Neutrophil (primary cell): ENCODE data around the gene SLC22A12.

Source experiments
- H3K27ac ChIP-seq: fragments of 200-600 bp; sonication (generic); 2 replicates; pipeline ENCODE4 v1.5.1; 2016; ENCODE audit warnings: mild to moderate bottlenecking, moderate library complexity
- H3K27me3 ChIP-seq: fragments of 200-600 bp; sonication (generic); 2 replicates; pipeline ENCODE4 v1.6.0; 2016; ENCODE audit warnings: mild to moderate bottlenecking
- H3K36me3 ChIP-seq: fragments of 200-600 bp; sonication (generic); 2 replicates; pipeline ENCODE4 v1.5.1; 2017
- H3K4me1 ChIP-seq, 2 experiments: fragments of 200-600 bp in 1 of 2; sonication (generic) in 1 of 2; 1 replicate in 1 of 2; 2 replicates in 1 of 2; pipeline versions ENCODE4 v1.5.1 to v1.6.1; 2013 to 2016; ENCODE audit warnings: low read depth in 1 of 2, low read length in 1 of 2, mild to moderate bottlenecking in 1 of 2, moderate library complexity in 1 of 2; ENCODE audit not compliant: control insufficient read depth in 1 of 2, insufficient read depth in 1 of 2
- H3K4me3 ChIP-seq, 2 experiments: fragments of 200-600 bp in 1 of 2; sonication (generic) in 1 of 2; 1 replicate in 1 of 2; 2 replicates in 1 of 2; pipeline ENCODE4 v1.5.1; 2013 to 2016; ENCODE audit warnings: low read depth in 1 of 2, low read length in 1 of 2, mild to moderate bottlenecking in 1 of 2, moderate library complexity in 1 of 2
- H3K9me3 ChIP-seq: fragments of 200-600 bp; sonication (generic); 2 replicates; pipeline ENCODE4 v1.5.1; 2016
- TF ChIP-seq, protein P1 (sequence below): fragments of 200-600 bp; sonication (generic); IDR thresholded peaks from 2 replicates; pipeline ENCODE4 v1.5.1; 2016; ENCODE audit warnings: antibody characterized with exemption

The SLC22A12 gene

DNA sequence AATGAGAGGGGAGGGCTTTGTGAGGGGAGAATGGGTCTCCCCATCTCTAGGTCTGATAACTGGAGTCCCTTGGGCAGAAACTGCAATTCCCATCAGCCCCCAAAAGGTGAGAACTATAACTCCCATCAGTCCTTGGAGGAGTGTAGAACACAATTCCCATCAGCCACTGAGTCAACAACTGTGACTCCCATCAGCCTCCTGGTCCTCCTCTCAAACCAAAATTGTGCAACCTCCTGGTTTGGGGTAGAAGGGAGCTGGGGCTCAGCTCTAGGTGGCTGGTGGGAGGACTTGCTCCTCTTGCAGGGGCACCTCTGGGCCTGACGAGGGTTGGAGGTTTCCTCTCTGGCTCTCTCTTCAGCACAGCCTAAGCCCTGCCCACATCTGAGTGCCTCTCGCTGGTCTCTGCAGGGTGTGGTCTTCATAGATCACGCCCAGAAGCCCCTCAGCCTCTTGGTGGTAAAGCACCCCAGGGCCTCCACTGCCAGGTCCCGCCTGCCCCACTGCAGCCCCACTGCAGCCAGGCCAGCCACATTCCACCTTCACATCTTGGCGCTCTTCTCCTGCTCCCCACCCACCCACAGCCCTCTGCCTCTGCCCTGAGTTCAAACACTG, 18.5 kb downstream of the SLC22A12 start:
- H3K27me3 ChIP-seq, result peaks cover 16% of the 10 kb centered on the region
- no peak overlapping the region for H3K27ac ChIP-seq
- no peaks in the 10 kb centered on the region for H3K36me3 ChIP-seq
- peaks cover 0 to 5% of the 10 kb centered on the region in 2 experiments for H3K4me1 ChIP-seq
- TF ChIP-seq, protein P1, sequence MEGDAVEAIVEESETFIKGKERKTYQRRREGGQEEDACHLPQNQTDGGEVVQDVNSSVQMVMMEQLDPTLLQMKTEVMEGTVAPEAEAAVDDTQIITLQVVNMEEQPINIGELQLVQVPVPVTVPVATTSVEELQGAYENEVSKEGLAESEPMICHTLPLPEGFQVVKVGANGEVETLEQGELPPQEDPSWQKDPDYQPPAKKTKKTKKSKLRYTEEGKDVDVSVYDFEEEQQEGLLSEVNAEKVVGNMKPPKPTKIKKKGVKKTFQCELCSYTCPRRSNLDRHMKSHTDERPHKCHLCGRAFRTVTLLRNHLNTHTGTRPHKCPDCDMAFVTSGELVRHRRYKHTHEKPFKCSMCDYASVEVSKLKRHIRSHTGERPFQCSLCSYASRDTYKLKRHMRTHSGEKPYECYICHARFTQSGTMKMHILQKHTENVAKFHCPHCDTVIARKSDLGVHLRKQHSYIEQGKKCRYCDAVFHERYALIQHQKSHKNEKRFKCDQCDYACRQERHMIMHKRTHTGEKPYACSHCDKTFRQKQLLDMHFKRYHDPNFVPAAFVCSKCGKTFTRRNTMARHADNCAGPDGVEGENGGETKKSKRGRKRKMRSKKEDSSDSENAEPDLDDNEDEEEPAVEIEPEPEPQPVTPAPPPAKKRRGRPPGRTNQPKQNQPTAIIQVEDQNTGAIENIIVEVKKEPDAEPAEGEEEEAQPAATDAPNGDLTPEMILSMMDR, result no peak
- no peaks in the 10 kb centered on the region for H3K9me3 ChIP-seq
- H3K4me3 ChIP-seq, result no peak overlapping the region

DNA sequence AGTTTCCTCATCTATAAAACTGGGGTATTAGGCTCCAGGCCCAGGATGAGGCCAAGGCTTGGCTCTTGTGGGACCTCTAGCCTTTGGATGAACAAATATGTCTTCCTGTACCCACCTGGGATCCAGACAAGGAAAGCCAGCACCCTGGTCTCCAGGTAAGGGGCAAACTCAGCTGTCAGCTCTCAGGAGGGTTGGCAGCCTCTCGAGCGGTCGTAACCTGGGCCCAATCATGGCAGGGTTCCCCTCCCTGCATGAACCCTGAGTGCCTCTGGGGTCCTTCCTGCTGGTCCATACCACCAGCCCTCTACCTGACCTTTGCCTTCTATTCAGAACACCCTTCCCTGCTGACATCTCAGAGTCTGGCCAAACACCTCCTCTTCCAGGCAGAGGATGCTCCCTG, 19.6 kb downstream of the SLC22A12 start:
- peaks cover 8% of the 10 kb centered on the region for H3K27me3 ChIP-seq
- H3K36me3 ChIP-seq, result no peaks in the 10 kb centered on the region
- H3K27ac ChIP-seq, result no peak overlapping the region
- no peaks in the 10 kb centered on the region for H3K9me3 ChIP-seq
- H3K4me1 ChIP-seq, result peaks cover 0 to 5% of the 10 kb centered on the region in 2 experiments
- TF ChIP-seq, protein P1, result no peak
- no peak overlapping the region for H3K4me3 ChIP-seq

DNA sequence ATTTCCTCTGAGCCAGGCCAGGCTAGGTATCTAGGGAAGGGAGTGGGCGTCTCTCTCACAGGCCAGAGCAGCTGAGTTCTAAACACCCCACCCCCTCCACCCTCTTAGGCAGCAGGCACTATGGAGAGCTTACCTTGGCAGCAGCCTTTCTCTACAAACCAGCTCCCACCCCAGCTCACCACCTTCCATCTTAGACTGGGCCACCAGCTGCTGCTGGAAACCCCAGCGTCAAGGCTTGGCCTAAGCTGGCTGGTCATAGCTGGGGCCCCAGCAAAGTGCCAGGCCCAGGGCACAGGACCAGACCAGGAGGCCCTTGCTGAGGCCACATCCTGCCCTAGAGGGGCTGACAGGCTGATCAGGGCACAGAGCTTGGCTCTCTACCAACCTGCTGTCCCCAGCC, 20.2 kb downstream of the SLC22A12 start:
- Histone ChIP-seq H3K27ac (no peak overlapping the region), H3K36me3 (no peaks in the 10 kb centered on the region), H3K4me3 (no peak overlapping the region), H3K4me1 (peaks cover 0 to 5% of the 10 kb centered on the region in 2 experiments), H3K9me3 (no peaks in the 10 kb centered on the region), H3K27me3 (peaks cover 7% of the 10 kb centered on the region)
- TF ChIP-seq, protein P1, result no peak

DNA sequence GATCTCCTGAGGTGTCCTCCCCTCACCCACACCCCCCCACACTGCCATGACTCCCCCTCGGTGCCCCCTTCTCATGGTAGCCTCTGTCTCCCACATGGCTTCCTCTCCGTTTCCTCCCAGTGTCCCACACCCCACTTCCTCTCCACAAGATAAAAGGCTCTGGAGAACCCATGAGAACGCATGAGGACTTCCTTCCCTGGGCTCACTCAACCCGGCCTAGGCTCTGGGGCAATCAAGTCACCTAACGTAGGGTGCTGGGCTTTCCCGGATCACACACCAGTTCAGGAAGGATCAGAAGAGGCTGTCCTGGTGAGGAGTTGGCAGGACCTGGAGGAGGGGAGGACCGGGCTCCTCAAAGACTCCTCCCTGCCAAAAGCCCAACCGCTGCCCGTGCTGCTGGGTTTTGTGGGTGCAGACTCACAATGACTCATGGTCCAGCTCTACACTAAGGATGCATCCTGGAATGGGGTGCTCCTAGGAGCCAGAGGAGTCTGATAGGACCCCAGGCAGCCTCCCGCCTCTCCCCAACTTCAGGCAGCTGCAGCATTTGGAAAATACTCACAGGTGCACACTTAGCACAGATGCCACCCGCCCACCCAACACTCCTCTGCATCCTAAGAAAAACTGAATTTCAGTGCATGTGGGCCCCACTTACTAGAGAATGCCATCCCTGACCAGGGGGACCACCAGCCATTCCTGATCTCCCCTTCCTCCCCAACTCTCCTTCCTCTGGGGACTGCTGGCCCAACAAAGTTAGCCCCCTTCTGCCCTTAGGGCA, 21.0 kb downstream of the SLC22A12 start:
- H3K9me3 ChIP-seq, result no peaks in the 10 kb centered on the region
- peaks cover 0 to 5% of the 10 kb centered on the region in 2 experiments for H3K4me1 ChIP-seq
- H3K36me3 ChIP-seq, result no peaks in the 10 kb centered on the region
- TF ChIP-seq, protein P1, result no peak
- H3K4me3 ChIP-seq, result no peak overlapping the region
- H3K27me3 ChIP-seq, result no peaks in the 10 kb centered on the region
- H3K27ac ChIP-seq, result no peak overlapping the region

DNA sequence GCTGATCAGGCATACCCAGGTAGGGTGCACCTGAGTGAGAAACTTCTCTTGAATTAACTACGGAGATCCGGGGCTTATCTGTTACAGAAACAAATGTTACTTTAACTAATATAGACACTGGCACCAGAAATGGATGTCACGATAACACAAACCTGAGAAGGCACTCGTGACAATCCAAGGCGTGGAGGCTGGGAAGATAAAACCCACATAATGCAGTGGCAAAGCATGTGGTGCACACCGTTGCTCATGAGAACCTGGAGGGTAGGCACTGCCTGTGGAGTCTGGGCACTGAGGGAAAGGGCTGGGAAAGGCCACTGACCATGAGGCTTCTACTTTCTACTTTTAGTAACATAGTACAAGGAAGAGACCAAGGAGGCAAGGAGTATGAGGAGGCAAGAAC, 22.6 kb downstream of the SLC22A12 start:
- TF ChIP-seq, protein P1, result no peak
- no peaks in the 10 kb centered on the region for H3K27me3 ChIP-seq
- no peaks in the 10 kb centered on the region for H3K36me3 ChIP-seq
- H3K9me3 ChIP-seq, result no peaks in the 10 kb centered on the region
- no peak overlapping the region for H3K27ac ChIP-seq
- no peak overlapping the region for H3K4me3 ChIP-seq
- H3K4me1 ChIP-seq, result peaks cover 0 to 5% of the 10 kb centered on the region in 2 experiments
